Raji (cell line): ENCODE measurements around the gene RPS8.
A peak's percentile ranks its signal among the peaks of the same experiment; 100 is the strongest.

ENCODE experiments used
- POLR2A ChIP-seq: IDR thresholded peaks from 2 replicates; pipeline ENCODE4 v1.6.1; 2011; ENCODE audit warnings: low read depth, low read length, control low read depth; ENCODE audit not compliant: insufficient read depth

RPS8 gene

DNA sequence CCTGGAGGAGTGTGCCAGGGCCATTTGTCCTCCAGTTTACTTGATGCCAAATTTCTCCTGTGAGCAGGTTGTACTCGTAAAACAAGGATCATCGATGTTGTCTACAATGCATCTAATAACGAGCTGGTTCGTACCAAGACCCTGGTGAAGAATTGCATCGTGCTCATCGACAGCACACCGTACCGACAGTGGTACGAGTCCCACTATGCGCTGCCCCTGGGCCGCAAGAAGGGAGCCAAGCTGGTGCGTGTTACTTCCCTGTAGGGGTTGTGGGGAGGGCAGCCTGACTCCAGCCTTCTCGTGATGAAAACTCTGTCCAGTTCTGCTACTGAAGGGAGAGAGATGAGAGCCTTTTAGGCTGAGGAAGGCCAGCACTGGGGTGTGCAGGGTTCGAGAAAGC lies 2.2 kb downstream of the RPS8 start:
- no peak for TF ChIP-seq POLR2A

GRCh38 chr1:44777969-44778635 lies 2.8 kb downstream of the RPS8 start:
- TF ChIP-seq POLR2A, result no peak

- no peak for TF ChIP-seq POLR2A
Observed at GRCh38 chr1:44778705-44779576, 3.6 kb downstream of the RPS8 start.

DNA sequence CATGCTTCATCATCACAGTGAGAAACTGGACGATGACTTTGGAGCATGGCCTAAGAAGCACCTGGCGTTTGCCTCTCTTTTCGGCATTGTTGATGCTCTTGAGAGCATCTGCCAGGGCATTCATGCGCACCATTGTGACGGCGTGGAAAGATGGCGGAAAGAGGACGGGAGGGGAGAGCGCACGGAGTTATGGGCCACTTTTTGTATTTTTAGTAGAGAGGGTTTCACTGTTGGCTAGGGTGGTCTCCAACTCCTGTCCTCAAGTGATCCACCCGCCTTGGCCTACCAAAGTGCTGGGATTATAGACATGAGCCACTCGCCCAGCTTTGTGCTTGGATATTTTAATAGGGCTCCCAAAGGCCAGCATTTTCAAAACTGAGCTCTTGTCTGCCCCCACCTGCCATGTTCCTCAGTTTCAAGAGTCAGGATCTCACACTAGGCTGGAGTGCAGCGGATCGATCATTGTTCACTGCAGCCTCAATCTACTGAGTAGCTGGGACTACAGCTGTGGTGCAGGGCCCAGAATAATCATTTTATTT lies 5.3 kb downstream of the RPS8 start:
- no peak for TF ChIP-seq POLR2A

DNA sequence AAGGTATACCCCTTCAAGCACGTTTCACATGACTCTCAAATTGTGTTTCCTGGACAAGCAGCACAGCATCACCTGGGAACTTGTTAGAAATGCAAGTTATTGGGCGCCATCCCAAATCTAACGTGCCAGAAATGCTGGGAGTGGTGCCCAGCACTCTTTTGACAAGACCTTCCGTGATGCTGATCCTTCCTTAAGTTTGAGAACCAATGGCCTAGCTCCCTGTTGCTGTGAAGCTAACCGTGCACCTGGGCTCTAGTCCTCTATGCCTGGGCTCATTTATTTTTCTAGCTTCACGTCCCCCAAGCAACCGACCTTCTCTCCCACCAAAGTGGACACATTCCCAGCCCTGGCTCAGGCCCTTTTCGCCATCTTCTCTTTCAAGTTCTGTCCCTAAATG lies 8.4 kb downstream of the RPS8 start:
- 0 out of 2 replicates have a peak, but pooled peaks have one; percentile 7 for TF ChIP-seq POLR2A

- no peak for TF ChIP-seq POLR2A
Observed at GRCh38 chr1:44784094-44785028, 9.0 kb downstream of the RPS8 start.

DNA sequence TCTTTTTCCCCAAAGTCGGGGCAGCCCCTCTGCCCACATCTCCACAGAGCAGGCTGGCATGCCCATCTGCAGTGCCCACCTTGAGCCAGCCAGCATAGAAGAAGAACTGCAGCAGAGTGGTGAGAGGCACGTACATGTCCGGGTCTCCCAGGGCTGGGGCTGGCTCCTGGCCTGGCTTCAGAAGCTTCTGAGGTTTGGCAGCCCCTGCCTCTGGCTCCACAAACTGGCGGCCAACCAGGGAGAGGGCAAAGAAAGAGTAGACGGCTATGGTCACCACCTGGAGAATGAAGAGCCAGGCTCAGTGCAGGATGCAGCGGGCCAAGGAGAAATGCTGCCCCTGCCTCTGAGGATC lies 9.7 kb downstream of the RPS8 start:
- no peak for TF ChIP-seq POLR2A

GRCh38 chr1:44785501-44786137 lies 10.3 kb downstream of the RPS8 start:
- TF ChIP-seq POLR2A, result no peak

- TF ChIP-seq POLR2A, result 0 out of 2 replicates have a peak, but pooled peaks have one; percentile 29
Observed at GRCh38 chr1:44786138-44786840, 10.9 kb downstream of the RPS8 start.

DNA sequence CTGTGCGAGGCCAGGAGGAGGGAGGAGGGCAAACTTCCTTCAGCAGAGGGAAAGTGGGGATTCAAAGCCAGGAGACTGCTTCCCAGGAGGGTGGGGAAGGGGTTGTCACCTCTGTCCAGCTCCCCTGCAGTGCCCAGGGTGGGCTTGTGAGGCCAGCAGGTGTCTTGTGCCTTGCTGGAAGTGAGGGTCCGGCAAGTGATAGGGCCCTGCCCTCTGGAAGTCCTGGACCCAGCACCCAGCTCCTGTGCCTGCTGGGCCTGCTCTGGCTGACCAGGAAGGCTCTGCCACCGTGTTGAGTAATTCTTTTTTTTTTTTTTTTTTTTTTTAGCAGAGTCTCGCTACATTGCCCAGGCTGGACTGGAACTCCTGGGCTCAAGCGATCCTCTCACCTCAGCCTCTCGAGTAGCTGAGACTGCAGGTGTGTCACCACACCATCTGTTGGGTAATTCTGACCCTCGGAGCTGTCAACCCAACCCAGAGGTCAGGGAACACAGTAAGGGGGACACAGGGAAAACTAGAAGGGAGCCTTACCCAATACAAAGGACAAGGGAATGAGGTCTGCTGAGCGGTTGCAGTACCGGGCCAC lies 11.6 kb downstream of the RPS8 start:
- no peak for TF ChIP-seq POLR2A

GRCh38 chr1:44787506-44787905 lies 12.2 kb downstream of the RPS8 start:
- no peak for TF ChIP-seq POLR2A

DNA sequence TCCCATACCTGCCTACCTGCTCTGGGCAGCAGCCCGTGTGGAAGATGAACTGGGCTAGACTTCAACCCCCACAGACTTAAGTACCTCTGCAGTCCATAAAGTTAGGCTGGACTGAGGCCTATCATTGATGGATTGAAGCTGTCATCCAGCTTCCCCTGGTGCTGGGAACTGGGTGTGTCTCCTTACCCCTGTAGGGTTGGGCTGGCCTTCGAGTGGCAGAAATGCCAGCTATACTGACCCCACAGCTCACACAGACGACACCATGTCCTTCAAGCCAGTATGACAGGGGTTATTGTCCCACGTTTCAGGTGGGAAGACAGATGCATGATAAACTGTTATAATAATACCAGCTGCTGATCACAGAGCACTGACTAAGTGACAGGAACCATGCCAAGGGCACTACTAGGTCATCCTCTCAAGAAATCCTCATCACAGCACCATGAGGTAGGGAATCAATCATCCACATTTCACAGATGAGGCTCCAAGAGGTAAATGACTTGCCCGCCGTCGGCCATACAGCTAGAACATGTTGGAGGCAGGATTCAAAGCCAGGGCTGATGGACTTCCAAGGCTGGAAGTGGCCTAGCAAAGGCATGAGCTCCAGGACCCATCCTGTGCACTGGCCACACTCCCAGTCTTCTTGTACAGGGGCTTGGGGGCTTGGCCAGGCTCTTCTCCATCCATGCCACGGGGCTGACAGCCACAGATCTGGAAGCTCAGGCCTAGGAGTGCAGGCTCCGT lies 12.9 kb downstream of the RPS8 start, which contains the start of gene BEST4:
TSS of gene BEST4 (minus strand) at position 51 of the 741 bp plus-strand sequence. CDS start 465 bp downstream, outside the sequence.
- TF ChIP-seq POLR2A, result no peak
